ENCODE measurements around the gene RBMS3. TPM values are rescaled to one million over a fixed set of nuclear protein-coding genes. Genes with fewer than 3 reads are reported as not detected.

The RBMS3 gene
- total RNA-seq, 2 experiments from 2014 or later = 1.0 TPM; not detected in 1

DNA sequence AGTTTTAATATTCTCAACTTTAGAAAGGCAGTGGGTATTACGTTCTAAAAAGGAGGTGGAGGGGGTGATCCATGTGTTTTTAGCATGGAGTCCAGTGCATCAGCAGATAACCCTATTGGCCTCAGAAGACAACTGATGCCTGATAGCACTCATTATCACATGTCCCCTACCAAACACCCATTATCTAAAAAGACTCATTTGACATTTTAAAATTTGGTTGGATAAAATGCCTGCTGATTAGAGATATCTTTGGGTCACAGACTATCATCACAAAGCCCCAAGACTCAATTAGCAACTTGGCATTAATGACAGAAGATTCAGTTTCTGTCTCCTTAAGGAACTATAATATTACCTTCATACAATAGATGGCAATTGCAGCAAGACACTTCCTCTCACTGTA, 589.3 kb downstream of the RBMS3 start:
- H3K79me2 ChIP-seq (ENCODE audit: insufficient read depth, low read depth, low read length) = no peaks in the 10 kb centered on the region

DNA sequence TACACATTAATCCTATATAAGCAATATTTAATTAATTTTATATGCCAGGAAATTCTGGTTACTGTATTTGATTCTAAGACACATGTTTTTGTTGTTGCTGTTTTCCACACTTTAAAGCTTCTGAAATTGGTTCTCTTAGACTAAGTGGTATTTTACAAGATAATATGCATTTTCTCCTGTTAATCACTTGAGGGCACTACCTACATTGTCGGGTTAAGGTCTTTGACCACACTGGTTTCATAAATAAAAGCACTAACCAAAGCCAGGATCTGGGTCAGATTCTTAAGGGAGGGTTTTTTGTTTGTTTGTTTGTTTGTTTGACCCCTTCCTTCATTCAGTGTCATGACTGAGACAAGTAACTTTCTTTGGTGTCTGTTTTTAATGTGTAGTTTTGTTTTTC, 590.2 kb downstream of the RBMS3 start:
- Histone ChIP-seq H4K20me1 (ENCODE audit: insufficient read depth, low read length) (no peaks in the 10 kb centered on the region), H3K27ac (ENCODE audit: low read depth, low read length, poor library complexity, severe bottlenecking) (no peak overlapping the region), H3K4me1 (ENCODE audit: insufficient read depth, low read length, poor library complexity, severe bottlenecking) (no peaks in the 10 kb centered on the region), H3K4me3 (ENCODE audit: low read depth, low read length, poor library complexity, severe bottlenecking) (no peak overlapping the region), H3K9me2 (ENCODE audit: insufficient read depth, low read length) (no peaks in the 10 kb centered on the region), H2AFZ (ENCODE audit: low read length) (no peak overlapping the region), H3K9me3 (ENCODE audit: low read length) (no peaks in the 10 kb centered on the region), H3K36me3 (ENCODE audit: insufficient read depth, low read length) (no peaks in the 10 kb centered on the region), H3K4me2 (ENCODE audit: low read length) (no peak overlapping the region), H3K79me2 (ENCODE audit: insufficient read depth, low read depth, low read length) (no peaks in the 10 kb centered on the region)
- ChIA-PET CTCF (ENCODE audit: unreplicated experiment) (no interaction called here), POLR2A (no interaction called here)
- no peak for TF ChIP-seq EZH2phosphoT487 (IDR thresholded peaks at IDR 0.05; ENCODE audit: borderline replicate concordance, low read depth, low read length)
- TF ChIP-seq, protein P1, sequence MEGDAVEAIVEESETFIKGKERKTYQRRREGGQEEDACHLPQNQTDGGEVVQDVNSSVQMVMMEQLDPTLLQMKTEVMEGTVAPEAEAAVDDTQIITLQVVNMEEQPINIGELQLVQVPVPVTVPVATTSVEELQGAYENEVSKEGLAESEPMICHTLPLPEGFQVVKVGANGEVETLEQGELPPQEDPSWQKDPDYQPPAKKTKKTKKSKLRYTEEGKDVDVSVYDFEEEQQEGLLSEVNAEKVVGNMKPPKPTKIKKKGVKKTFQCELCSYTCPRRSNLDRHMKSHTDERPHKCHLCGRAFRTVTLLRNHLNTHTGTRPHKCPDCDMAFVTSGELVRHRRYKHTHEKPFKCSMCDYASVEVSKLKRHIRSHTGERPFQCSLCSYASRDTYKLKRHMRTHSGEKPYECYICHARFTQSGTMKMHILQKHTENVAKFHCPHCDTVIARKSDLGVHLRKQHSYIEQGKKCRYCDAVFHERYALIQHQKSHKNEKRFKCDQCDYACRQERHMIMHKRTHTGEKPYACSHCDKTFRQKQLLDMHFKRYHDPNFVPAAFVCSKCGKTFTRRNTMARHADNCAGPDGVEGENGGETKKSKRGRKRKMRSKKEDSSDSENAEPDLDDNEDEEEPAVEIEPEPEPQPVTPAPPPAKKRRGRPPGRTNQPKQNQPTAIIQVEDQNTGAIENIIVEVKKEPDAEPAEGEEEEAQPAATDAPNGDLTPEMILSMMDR (conservative IDR thresholded peaks at IDR 0.05; ENCODE audit: low read length) = no peak
- no TSS peak for BruUV-seq (replicated peaks)
- no peak for DNase-seq (ENCODE audit: low spot score)
- intact Hi-C loops (cut with micrococcal nuclease; ENCODE audit: unreplicated experiment) = no loop called here

More for the DNA sequence above, 589.3 kb downstream of the RBMS3 start:
- Histone ChIP-seq H3K4me1 (ENCODE audit: insufficient read depth, low read length, poor library complexity, severe bottlenecking) (no peaks in the 10 kb centered on the region), H3K36me3 (ENCODE audit: insufficient read depth, low read length) (no peaks in the 10 kb centered on the region), H3K9me3 (ENCODE audit: low read length) (no peaks in the 10 kb centered on the region), H3K4me2 (ENCODE audit: low read length) (no peak overlapping the region), H3K9me2 (ENCODE audit: insufficient read depth, low read length) (no peaks in the 10 kb centered on the region), H2AFZ (ENCODE audit: low read length) (no peak overlapping the region), H3K27ac (ENCODE audit: low read depth, low read length, poor library complexity, severe bottlenecking) (no peak overlapping the region), H4K20me1 (ENCODE audit: insufficient read depth, low read length) (no peaks in the 10 kb centered on the region), H3K4me3 (ENCODE audit: low read depth, low read length, poor library complexity, severe bottlenecking) (no peak overlapping the region)
- intact Hi-C loops (cut with micrococcal nuclease; ENCODE audit: unreplicated experiment) = no loop called here
- ChIA-PET CTCF (ENCODE audit: unreplicated experiment) (no interaction called here), POLR2A (interaction anchor here (0.6 to 1.2 kb wide), 2 partner anchors 17 to 882 kb away, joined by 3 read pairs; no protein-coding TSS in a partner anchor)
- no TSS peak for BruUV-seq (replicated peaks)
- DNase-seq (ENCODE audit: low spot score) = no peak
- TF ChIP-seq EZH2phosphoT487 (IDR thresholded peaks at IDR 0.05; ENCODE audit: borderline replicate concordance, low read depth, low read length) = no peak
- TF ChIP-seq, protein P1 (conservative IDR thresholded peaks at IDR 0.05; ENCODE audit: low read length) = no peak

DNA sequence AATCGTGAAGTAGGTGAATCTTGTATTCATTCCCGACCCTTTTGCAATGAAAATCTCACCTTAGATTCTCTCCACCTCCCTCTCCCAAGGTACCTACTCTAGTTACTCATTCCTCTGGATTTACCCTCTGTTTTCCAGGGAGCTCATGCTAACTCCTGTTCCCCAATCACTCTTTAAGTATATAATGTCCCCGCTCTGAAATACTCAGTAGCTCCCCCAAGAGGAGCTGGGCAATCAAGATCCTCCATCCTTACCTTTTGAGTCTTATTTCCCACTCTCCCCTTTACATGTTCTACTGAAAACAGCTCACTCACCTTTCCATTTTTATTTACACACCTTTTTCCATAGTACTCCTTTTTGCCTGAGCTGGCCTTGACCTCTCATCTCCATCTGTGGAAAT, 599.9 kb downstream of the RBMS3 start:
- H4K20me1 ChIP-seq (ENCODE audit: insufficient read depth, low read length) = no peaks in the 10 kb centered on the region
- CTCF ChIA-PET (ENCODE audit: unreplicated experiment) = no interaction called here
- intact Hi-C loops (cut with micrococcal nuclease; ENCODE audit: unreplicated experiment) = no loop called here
- H3K4me3 ChIP-seq (ENCODE audit: low read depth, low read length, poor library complexity, severe bottlenecking) = no peak overlapping the region
- H3K36me3 ChIP-seq (ENCODE audit: insufficient read depth, low read length) = no peaks in the 10 kb centered on the region
- no peaks in the 10 kb centered on the region for H3K9me3 ChIP-seq (ENCODE audit: low read length)
- H3K27ac ChIP-seq (ENCODE audit: low read depth, low read length, poor library complexity, severe bottlenecking) = no peak overlapping the region
- H3K4me2 ChIP-seq (ENCODE audit: low read length) = no peak overlapping the region
- H2AFZ ChIP-seq (ENCODE audit: low read length) = no peak overlapping the region
- H3K9me2 ChIP-seq (ENCODE audit: insufficient read depth, low read length) = no peaks in the 10 kb centered on the region
- POLR2A ChIA-PET = interaction anchor here (0.6 kb wide), 3 partner anchors 261 to 531 kb away, joined by 3 to 6 read pairs (median 3); no protein-coding TSS in a partner anchor
- H3K79me2 ChIP-seq (ENCODE audit: insufficient read depth, low read depth, low read length) = no peaks in the 10 kb centered on the region
- no peaks in the 10 kb centered on the region for H3K4me1 ChIP-seq (ENCODE audit: insufficient read depth, low read length, poor library complexity, severe bottlenecking)
- no peak for DNase-seq (ENCODE audit: low spot score)
- BruUV-seq (replicated peaks) = no TSS peak
- TF ChIP-seq, protein P1 (conservative IDR thresholded peaks at IDR 0.05; ENCODE audit: low read length) = no peak
- TF ChIP-seq EZH2phosphoT487 (IDR thresholded peaks at IDR 0.05; ENCODE audit: borderline replicate concordance, low read depth, low read length) = no peak

Measured in OCI-LY7 (cell line).